Gastrocnemius medialis (tissue), 4 donors: ENCODE data around the gene GAL3ST1.

ENCODE experiments used
- CTCF ChIP-seq, 5 experiments: fragments of 450-650 bp in 3 of 5; fragments of 200-600 bp in 2 of 5; sonication (generic) in 2 of 5; IDR thresholded peaks in 4 of 5; conservative IDR thresholded peaks in 1 of 5; 1 replicate in 4 of 5; 2 replicates in 1 of 5; pipeline ENCODE4 v1.5.1; 2016 to 2019; ENCODE audit warnings: antibody characterized with exemption in 5 of 5, mild to moderate bottlenecking in 3 of 5, moderate library complexity in 3 of 5
- POLR2A ChIP-seq, 2 donors: fragments of 450-650 bp; IDR thresholded peaks; one replicate each; pipeline ENCODE4 v1.6.1; 2017; ENCODE audit warnings: antibody characterized with exemption in 2 of 2, mild to moderate bottlenecking in 2 of 2, moderate library complexity in 2 of 2

- TF ChIP-seq CTCF (IDR thresholded peaks at IDR 0.05 in 4 of 5, conservative IDR thresholded peaks at IDR 0.05 in 1 of 5) (peak; percentile 46 to 72 (median 58)), POLR2A (IDR thresholded peaks at IDR 0.05) (no peak)
Observed at GRCh38 chr22:30605449-30606110, 31.1 kb upstream of the GAL3ST1 start.
